GM10266 (cell line): Measurements from ENCODE around the gene PRKG1.

Source experiments
- DNase-seq: peaks from one replicate; pipeline ENCODE4 v3.0.0; 2012; ENCODE audit errors: extremely low spot score
- CTCF ChIP-seq: IDR thresholded peaks from 2 replicates; pipeline ENCODE4 v1.5.1; 2012; ENCODE audit warnings: mild to moderate bottlenecking, low read depth; ENCODE audit not compliant: control insufficient read depth, insufficient read depth; ENCODE audit errors: missing control alignments

PRKG1 gene

GRCh38 chr10:51097546-51097945 is 23.3 kb downstream of the PRKG1 start:
- no peak for DNase-seq
- no peak for TF ChIP-seq CTCF

GRCh38 chr10:51100221-51100620 is 25.9 kb downstream of the PRKG1 start:
- no peak for TF ChIP-seq CTCF
- DNase-seq = no peak

- DNase-seq = no peak
- no peak for TF ChIP-seq CTCF
These were observed 29.4 kb downstream of the PRKG1 start for GRCh38 chr10:51103554-51104217.

GRCh38 chr10:51106311-51106945 is 32.1 kb downstream of the PRKG1 start:
- no peak for TF ChIP-seq CTCF
- no peak for DNase-seq

GRCh38 chr10:51108406-51108805 is 34.1 kb downstream of the PRKG1 start:
- no peak for DNase-seq
- no peak for TF ChIP-seq CTCF

GRCh38 chr10:51109801-51110533 is 35.7 kb downstream of the PRKG1 start:
- no peak for DNase-seq
- TF ChIP-seq CTCF = no peak

- no peak for TF ChIP-seq CTCF
- no peak for DNase-seq
These were observed 37.7 kb downstream of the PRKG1 start for GRCh38 chr10:51112013-51112412.
